Stimulated activated CD4-positive, alpha-beta T cell treated with anti-CD3 and anti-CD28 coated beads, Interleukin-2, amount 100 ng/mL, for 24 hours (primary cell): ENCODE data around the gene KCTD15.

Experiments
- DNase-seq, 2 donors: peaks; one replicate each; pipeline ENCODE4 v3.0.0-alpha.2; 2020

Gene KCTD15

DNA sequence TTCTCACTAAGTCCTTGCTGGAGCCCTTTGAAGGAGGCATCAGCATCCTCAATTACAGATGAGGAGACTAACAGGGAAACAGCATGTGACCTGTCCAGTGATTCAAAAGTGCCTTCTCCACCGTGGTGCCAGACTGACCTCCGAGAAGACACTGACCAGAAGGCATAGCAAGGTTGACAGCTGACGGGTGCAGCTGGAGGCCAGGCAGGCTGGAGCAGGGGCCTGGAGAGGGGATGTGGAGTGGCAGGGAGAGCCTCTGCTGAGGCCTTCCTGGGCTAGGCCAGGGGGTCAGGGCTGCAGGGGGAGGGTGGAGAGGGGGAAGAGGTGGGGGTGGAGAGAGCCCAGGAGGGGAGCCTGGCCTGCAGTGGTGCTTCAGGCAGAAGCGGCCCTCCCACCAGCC, 66.3 kb downstream of the KCTD15 start:
- DNase-seq = no peak

DNA sequence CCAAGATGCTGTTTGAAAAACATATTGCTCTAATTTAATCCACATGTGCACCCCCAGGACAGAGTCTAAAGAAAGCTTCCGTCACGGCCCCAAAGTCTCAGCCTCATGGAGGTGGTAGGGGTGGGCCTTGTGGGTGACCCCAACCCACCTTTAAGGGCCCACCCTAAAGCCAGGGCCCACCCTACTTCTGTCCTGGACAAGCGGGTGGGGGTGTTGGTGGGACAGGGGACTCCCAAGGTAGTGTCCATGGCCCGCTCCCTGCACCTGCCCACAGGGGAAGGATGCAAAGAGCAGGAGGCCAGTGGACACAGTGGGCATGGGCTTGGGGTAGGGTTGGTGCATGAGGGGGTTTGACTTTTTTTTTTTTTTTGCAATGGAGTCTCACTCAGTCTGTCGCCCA, 66.8 kb downstream of the KCTD15 start:
- DNase-seq = no peak

DNA sequence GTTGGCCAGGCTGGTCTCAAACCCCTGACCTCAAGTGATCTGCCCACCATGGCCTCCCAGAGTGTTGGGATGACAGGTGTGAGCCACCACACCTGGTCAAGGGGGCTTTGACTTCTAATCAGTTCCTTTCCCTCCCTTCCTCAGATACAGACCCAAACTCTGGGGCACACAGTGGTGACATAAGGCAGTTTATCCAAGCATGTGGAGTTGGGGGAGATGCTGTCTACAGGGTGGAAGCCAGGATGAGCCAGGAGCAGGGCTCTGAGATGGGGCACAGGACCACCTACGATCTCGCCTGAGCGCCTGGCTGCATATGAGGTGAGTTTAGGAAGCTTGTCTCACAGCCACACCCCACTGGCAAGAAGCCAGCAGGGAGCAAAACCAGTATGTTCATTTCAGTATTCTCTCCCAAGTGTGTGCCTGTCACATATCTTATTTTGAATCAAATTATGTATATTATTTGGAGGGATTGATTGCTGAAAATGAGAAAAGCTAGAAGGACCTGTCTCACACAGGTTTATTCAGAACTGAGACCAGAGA, 67.7 kb downstream of the KCTD15 start:
- DNase-seq = no peak

DNA sequence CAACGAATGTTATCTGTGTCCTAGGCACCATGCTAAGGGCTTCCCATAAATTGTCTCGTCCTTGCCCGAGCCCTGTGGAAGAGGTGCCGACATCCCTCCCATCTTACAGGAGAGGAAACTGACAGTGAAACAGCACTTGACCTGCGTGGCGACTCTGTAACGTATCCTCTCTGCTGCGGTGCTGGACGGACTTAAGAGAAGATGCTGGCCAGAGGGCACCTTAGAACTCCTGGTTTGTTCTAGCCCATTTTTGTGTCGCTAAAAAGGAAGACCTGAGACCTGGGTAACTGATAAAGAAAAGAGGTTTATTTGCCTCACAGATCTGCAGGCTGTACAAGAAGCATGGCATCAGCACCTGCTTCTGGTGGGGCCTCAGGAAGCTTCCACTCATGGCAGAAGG, 68.6 kb downstream of the KCTD15 start:
- DNase-seq = no peak
